ENCODE data around the gene RTKN2. TPM values are rescaled to one million over a fixed set of nuclear protein-coding genes. Genes with fewer than 3 reads are reported as not detected.

Gene RTKN2
- total RNA-seq, 6 donors from 2014 or later: 47.1 to 99.5 (median 60.0) TPM

DNA sequence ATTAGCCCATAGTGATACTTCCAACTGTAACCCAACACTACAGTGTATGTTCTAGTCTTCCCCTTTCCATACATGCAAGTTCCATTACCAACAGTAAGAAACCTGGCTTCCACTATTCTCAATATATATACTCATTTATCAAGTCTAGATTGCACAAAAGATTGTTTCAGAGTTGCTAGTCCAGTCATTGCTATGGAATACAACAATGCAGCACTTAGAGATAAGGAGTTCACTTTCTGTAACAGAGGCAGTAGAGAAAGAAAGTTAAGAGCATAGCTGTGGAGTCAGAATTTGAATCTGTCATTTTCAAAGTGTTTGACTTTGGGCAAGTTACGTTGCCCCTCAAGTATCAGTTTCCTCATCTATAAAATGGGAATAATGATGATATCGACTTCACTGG is 90.1 kb downstream of the RTKN2 start:
- no peaks in the 10 kb centered on the region for H3K36me3 ChIP-seq
- no peak for TF ChIP-seq POLR2AphosphoS5 (IDR thresholded peaks at IDR 0.05)
- no peak for TF ChIP-seq POLR2A (IDR thresholded peaks at IDR 0.05)
- TF ChIP-seq, protein P1, sequence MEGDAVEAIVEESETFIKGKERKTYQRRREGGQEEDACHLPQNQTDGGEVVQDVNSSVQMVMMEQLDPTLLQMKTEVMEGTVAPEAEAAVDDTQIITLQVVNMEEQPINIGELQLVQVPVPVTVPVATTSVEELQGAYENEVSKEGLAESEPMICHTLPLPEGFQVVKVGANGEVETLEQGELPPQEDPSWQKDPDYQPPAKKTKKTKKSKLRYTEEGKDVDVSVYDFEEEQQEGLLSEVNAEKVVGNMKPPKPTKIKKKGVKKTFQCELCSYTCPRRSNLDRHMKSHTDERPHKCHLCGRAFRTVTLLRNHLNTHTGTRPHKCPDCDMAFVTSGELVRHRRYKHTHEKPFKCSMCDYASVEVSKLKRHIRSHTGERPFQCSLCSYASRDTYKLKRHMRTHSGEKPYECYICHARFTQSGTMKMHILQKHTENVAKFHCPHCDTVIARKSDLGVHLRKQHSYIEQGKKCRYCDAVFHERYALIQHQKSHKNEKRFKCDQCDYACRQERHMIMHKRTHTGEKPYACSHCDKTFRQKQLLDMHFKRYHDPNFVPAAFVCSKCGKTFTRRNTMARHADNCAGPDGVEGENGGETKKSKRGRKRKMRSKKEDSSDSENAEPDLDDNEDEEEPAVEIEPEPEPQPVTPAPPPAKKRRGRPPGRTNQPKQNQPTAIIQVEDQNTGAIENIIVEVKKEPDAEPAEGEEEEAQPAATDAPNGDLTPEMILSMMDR (IDR thresholded peaks at IDR 0.05): no peak
- no peak for TF ChIP-seq EP300 (IDR thresholded peaks at IDR 0.05)
- H3K27me3 ChIP-seq: no peaks in the 10 kb centered on the region
- ATAC-seq (ENCODE audit: low FRiP score in 2 of 2) (no peak), DNase-seq (no peak)
- no peaks in the 10 kb centered on the region for H3K9me3 ChIP-seq
- no peak overlapping the region for H3K27ac ChIP-seq
- H3K4me3 ChIP-seq: no peak overlapping the region
- WGBS, 2 donors: 88 to 100% methylated on average over 2 of the region's 2 CpGs
- no peaks in the 10 kb centered on the region for H3K4me1 ChIP-seq

DNA sequence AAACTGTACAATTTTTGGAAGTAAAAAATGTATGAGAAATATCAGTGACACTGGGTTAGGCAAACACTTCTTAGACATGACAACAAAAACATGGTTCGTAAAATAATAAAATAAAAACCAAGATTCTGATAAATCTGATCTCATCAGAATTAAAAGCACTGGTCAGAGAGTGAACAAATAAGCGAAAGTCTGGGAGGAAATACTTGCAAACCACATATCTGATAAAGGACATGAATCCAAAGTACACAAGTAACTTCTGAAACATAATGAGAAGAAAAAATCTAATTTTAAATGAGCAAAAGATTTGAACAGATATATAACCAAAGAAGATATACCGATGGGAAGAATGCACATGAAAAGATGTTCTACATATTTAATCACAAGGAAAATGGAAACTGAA is 91.5 kb downstream of the RTKN2 start:
- no peak overlapping the region for H3K27ac ChIP-seq
- peaks cover 0 to 5% (median 2%) of the 10 kb centered on the region in 4 donors for H3K9me3 ChIP-seq
- TF ChIP-seq POLR2AphosphoS5 (IDR thresholded peaks at IDR 0.05): no peak
- TF ChIP-seq, protein P1 (IDR thresholded peaks at IDR 0.05): no peak
- TF ChIP-seq POLR2A (IDR thresholded peaks at IDR 0.05): no peak
- no peak for TF ChIP-seq EP300 (IDR thresholded peaks at IDR 0.05)
- no peak for ATAC-seq (ENCODE audit: low FRiP score in 2 of 2)
- H3K36me3 ChIP-seq: no peaks in the 10 kb centered on the region
- DNase-seq: no peak
- H3K4me3 ChIP-seq: no peak overlapping the region
- WGBS, 2 donors: 92 to 95% methylated on average over 3 of the region's 3 CpGs
- H3K4me1 ChIP-seq: no peaks in the 10 kb centered on the region
- H3K27me3 ChIP-seq: no peaks in the 10 kb centered on the region

DNA sequence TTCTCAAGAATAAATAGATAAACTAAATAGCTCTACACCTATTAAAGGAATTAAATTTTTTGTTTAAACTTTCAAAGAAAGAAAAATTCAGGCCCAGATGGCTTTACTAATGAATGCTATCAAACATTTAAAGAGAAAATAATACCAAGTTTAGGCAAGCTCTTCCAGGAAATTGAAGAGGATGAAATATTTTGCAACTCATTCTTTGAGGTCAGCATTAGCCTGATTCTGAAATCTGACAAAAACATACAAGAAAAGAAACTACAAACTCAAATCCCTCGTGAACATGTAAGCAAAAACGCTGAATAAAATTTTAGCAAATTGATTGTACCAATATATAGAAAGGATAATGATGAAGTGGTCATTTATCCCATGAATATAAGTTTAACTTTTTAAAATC is 93.4 kb downstream of the RTKN2 start:
- no peak for TF ChIP-seq POLR2A (IDR thresholded peaks at IDR 0.05)
- TF ChIP-seq EP300 (IDR thresholded peaks at IDR 0.05): no peak
- H3K27me3 ChIP-seq: no peaks in the 10 kb centered on the region
- no peak for DNase-seq
- 49 to 72% methylated on average over 2 of the region's 2 CpGs for WGBS, 2 donors
- H3K9me3 ChIP-seq: peaks cover 0 to 5% (median 2%) of the 10 kb centered on the region in 4 donors
- H3K4me3 ChIP-seq: no peak overlapping the region
- H3K36me3 ChIP-seq: no peaks in the 10 kb centered on the region
- H3K27ac ChIP-seq: no peak overlapping the region
- no peak for ATAC-seq (ENCODE audit: low FRiP score in 2 of 2)
- H3K4me1 ChIP-seq: no peaks in the 10 kb centered on the region

DNA sequence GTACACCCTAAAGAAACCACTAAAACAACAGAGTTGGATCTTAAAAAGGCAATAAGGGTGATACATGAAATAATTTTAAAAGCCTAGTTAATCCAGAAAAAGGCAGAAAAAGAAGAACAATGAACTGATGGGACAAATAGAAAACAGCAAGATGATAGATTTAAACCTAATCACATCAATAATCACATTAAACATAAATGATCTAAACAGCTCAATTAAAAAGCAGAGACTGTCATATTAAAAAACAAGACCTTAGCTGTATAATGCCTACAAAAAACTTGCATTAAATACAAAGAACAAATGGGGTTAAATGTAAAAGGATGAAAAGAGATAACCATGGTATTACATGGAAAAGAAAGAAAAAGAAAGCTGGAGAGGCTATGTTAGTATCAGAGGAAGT is 96.2 kb downstream of the RTKN2 start:
- H3K4me3 ChIP-seq: no peak overlapping the region
- TF ChIP-seq, protein P1 (IDR thresholded peaks at IDR 0.05): no peak
- TF ChIP-seq POLR2A (IDR thresholded peaks at IDR 0.05): no peak
- TF ChIP-seq EP300 (IDR thresholded peaks at IDR 0.05): no peak
- no peak for TF ChIP-seq POLR2AphosphoS5 (IDR thresholded peaks at IDR 0.05)
- no peaks in the 10 kb centered on the region for H3K36me3 ChIP-seq
- ATAC-seq (ENCODE audit: low FRiP score in 2 of 2): no peak
- H3K27me3 ChIP-seq: no peaks in the 10 kb centered on the region
- no peaks in the 10 kb centered on the region for H3K4me1 ChIP-seq
- no peak for DNase-seq
- peaks cover 0 to 5% (median 2%) of the 10 kb centered on the region in 4 donors for H3K9me3 ChIP-seq
- H3K27ac ChIP-seq: no peak overlapping the region

DNA sequence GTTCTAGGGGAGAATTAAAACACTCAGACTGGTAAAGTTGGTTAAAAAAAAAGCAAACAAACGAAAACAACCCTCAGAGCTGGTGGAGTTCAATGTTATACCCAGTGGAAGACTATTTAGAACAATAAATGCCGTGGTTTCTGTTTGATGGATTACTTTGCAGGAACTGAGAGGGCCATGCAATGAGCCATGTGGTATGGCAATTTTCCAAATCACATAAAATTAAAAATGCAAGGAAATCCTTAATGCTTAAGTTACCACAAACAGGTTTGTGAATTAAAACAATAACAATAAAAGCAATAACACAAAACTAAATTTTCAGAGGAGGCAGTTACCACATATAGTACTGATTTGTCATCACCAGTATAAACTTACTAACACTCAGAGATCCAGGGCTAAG is 96.9 kb downstream of the RTKN2 start:
- DNase-seq: no peak
- WGBS, 2 donors: 51 to 53% methylated on average over 2 of the region's 2 CpGs
- peaks cover 0 to 5% (median 2%) of the 10 kb centered on the region in 4 donors for H3K9me3 ChIP-seq
- no peak for ATAC-seq (ENCODE audit: low FRiP score in 2 of 2)
- H3K36me3 ChIP-seq: no peaks in the 10 kb centered on the region
- TF ChIP-seq POLR2AphosphoS5 (IDR thresholded peaks at IDR 0.05): no peak
- no peak for TF ChIP-seq EP300 (IDR thresholded peaks at IDR 0.05)
- TF ChIP-seq, protein P1 (IDR thresholded peaks at IDR 0.05): no peak
- TF ChIP-seq POLR2A (IDR thresholded peaks at IDR 0.05): no peak
- no peak overlapping the region for H3K27ac ChIP-seq
- peaks cover 0 to 4% (median 3%) of the 10 kb centered on the region in 4 donors for H3K4me1 ChIP-seq
- no peaks in the 10 kb centered on the region for H3K27me3 ChIP-seq
- H3K4me3 ChIP-seq: no peak overlapping the region
